ENCODE measurements around the gene KLF7.

GRCh38 chr2:207183506-207183905 lies 17.8 kb upstream of the KLF7 start:
- TF ChIP-seq CTCF (IDR thresholded peaks at IDR 0.05; ENCODE audit: low read depth, low read length, missing input control) (no peak), MAX (IDR thresholded peaks at IDR 0.05) (no peak), HNF4A (conservative IDR thresholded peaks at IDR 0.05) (no peak), ATF3 (IDR thresholded peaks at IDR 0.05) (no peak), JUND (IDR thresholded peaks at IDR 0.05) (no peak), EGR1 (IDR thresholded peaks at IDR 0.05; ENCODE audit: low read depth in 2 of 2) (no peak), RAD21 (IDR thresholded peaks at IDR 0.05) (no peak), GABPA (IDR thresholded peaks at IDR 0.05 in 1 of 2, conservative IDR thresholded peaks at IDR 0.05 in 1 of 2) (no peak), TAF1 (conservative IDR thresholded peaks at IDR 0.05) (no peak), FOXA1 (IDR thresholded peaks at IDR 0.05) (no peak), SP1 (IDR thresholded peaks at IDR 0.05) (no peak), HNF4G (IDR thresholded peaks at IDR 0.05) (no peak), ZBTB33 (IDR thresholded peaks at IDR 0.05) (no peak), REST (IDR thresholded peaks at IDR 0.05) (no peak)

Measured in liver (tissue), 3 donors.